Lung (tissue), 12 donors: ENCODE measurements around the gene FGF12. TPM values are rescaled to one million over a fixed set of nuclear protein-coding genes. Genes with fewer than 3 reads are reported as not detected.
A peak's percentile ranks its signal among the peaks of the same experiment; 100 is the strongest.

ENCODE experiments used
- ATAC-seq: fragments of 200-7000 bp; cut with Tn5 transposase; one replicate; pipeline ENCODE4 v1.9.1; 2020; ENCODE audit warnings: moderate number of reproducible peaks; ENCODE audit not compliant: insufficient read depth, low FRiP score
- DNase-seq, 3 donors: peaks; one replicate each; pipeline ENCODE4 v3.0.0-alpha.2; 2013 to 2017
- H3K27ac ChIP-seq, 2 donors: one replicate each; pipeline ENCODE4 v1.5.1; 2013; ENCODE audit warnings: mild to moderate bottlenecking in 2 of 2, moderate library complexity in 2 of 2, control low read depth in 1 of 2, inconsistent platforms in 1 of 2, low read depth in 1 of 2, low read length in 1 of 2
- H3K27me3 ChIP-seq, 3 donors: one replicate each; pipeline ENCODE4 v1.5.1; 2013; ENCODE audit warnings: low read length in 2 of 3; ENCODE audit not compliant: control insufficient read depth in 3 of 3, insufficient read depth in 3 of 3
- H3K36me3 ChIP-seq, 4 donors: one replicate each; pipeline ENCODE4 v1.5.1; 2013; ENCODE audit warnings: low read length in 4 of 4, mild to moderate bottlenecking in 1 of 4, moderate library complexity in 1 of 4; ENCODE audit not compliant: control insufficient read depth in 4 of 4, insufficient read depth in 4 of 4
- H3K4me1 ChIP-seq, 5 donors: one replicate each; pipeline ENCODE4 v1.5.1; 2013; ENCODE audit warnings: low read length in 5 of 5, mild to moderate bottlenecking in 2 of 5, moderate library complexity in 1 of 5; ENCODE audit not compliant: control insufficient read depth in 5 of 5, insufficient read depth in 5 of 5
- H3K4me3 ChIP-seq: one replicate; pipeline ENCODE4 v1.5.1; 2013; ENCODE audit warnings: mild to moderate bottlenecking, control low read depth, moderate library complexity
- H3K9ac ChIP-seq, 2 donors: one replicate each; pipeline ENCODE4 v1.5.1; 2013; ENCODE audit warnings: low read length in 2 of 2, control low read depth in 1 of 2; ENCODE audit not compliant: insufficient read depth in 1 of 2
- H3K9me3 ChIP-seq, 4 donors: one replicate each; pipeline ENCODE4 v1.5.1; 2013; ENCODE audit warnings: low read length in 3 of 4, mild to moderate bottlenecking in 1 of 4, moderate library complexity in 1 of 4; ENCODE audit not compliant: control insufficient read depth in 4 of 4, insufficient read depth in 3 of 4
- CTCF ChIP-seq: IDR thresholded peaks from 2 replicates; pipeline ENCODE4 v1.5.1; 2012; ENCODE audit warnings: mild to moderate bottlenecking; ENCODE audit errors: control extremely low read depth, extremely low read depth
- WGBS, 2 donors: extraction: QIAGEN DNeasy Blood & Tissue Kit; methylation state at CpG; one replicate each; pipeline ENCODE4 v1.1.7; 2013; 5-methylcytosine and 5-hydroxymethylcytosine counted together
- polyA plus RNA-seq, 2 donors: library from polyadenylated mRNA; stranded (reverse); fragments of 200-250 nt; gene quantifications; one replicate each; pipeline ENCODE4 v1.2.1, GENCODE V29; 2013
- total RNA-seq, 2 donors: library from RNA; depleted of rRNA in 1 of 2; stranded (reverse); fragments of >200 nt in 1 of 2; gene quantifications; one replicate each; pipeline ENCODE4 v1.2.1, GENCODE V29; 2014 to 2021
- donor health status: control.
- donor health status: control.
- donor health status: Bipolar disorder and iron deficiency.
- donor health status: healthy.
- donor health status: DM: yes; HTN: yes; CAD: no.

The FGF12 gene
- total and polyA plus RNA-seq, 4 donors = 0.23 to 6.0 (median 1.7) TPM

- Histone ChIP-seq H3K27ac (no peak overlapping the region), H3K4me3 (no peak overlapping the region), H3K4me1 (no peaks in the 10 kb centered on the region), H3K36me3 (no peaks in the 10 kb centered on the region), H3K9ac (no peak overlapping the region), H3K27me3 (no peaks in the 10 kb centered on the region), H3K9me3 (no peaks in the 10 kb centered on the region)
- ATAC-seq (no peak), DNase-seq (no peak)
- 77 to 82% methylated on average over 6 of the region's 6 CpGs for WGBS, 2 donors
- TF ChIP-seq CTCF = no peak
These were observed 394.7 kb downstream of the FGF12 start for GRCh38 chr3:192332386-192333291.

- no peak for TF ChIP-seq CTCF
These were observed 395.5 kb downstream of the FGF12 start for GRCh38 chr3:192331749-192332385.

GRCh38 chr3:192326656-192327055, 400.7 kb downstream of the FGF12 start:
- Histone ChIP-seq H3K27ac (peak overlapping the region in 1 of 2 donors; percentile 16), H3K4me1 (no peaks in the 10 kb centered on the region), H3K9me3 (no peaks in the 10 kb centered on the region), H3K9ac (no peak overlapping the region), H3K36me3 (no peaks in the 10 kb centered on the region), H3K27me3 (no peaks in the 10 kb centered on the region), H3K4me3 (no peak overlapping the region)
- DNase-seq = no peak
- WGBS, 2 donors = 87 to 95% methylated on average over 2 of the region's 2 CpGs
- ATAC-seq = no peak
- no peak for TF ChIP-seq CTCF

More at GRCh38 chr3:192331749-192332385, 395.5 kb downstream of the FGF12 start:
- no peak for DNase-seq
- Histone ChIP-seq H3K27me3 (no peaks in the 10 kb centered on the region), H3K9me3 (no peaks in the 10 kb centered on the region), H3K36me3 (no peaks in the 10 kb centered on the region), H3K4me3 (no peak overlapping the region), H3K4me1 (no peaks in the 10 kb centered on the region), H3K9ac (no peak overlapping the region), H3K27ac (no peak overlapping the region)
- 63 to 69% methylated on average over 3 of the region's 3 CpGs for whole genome bisulfite sequencing, 2 donors
- ATAC-seq = no peak
